ENCODE measurements around the gene SPATS1.

Gene SPATS1

GRCh38 chr6:44301782-44302564 is 40.5 kb upstream of the SPATS1 start:
- Histone ChIP-seq H3K27me3 (ENCODE audit: control insufficient read depth, insufficient read depth, low read length) (no peaks in the 10 kb centered on the region), H3K79me2 (no peaks in the 10 kb centered on the region), H3K9me3 (ENCODE audit: control insufficient read depth, low read length) (no peaks in the 10 kb centered on the region), H2AFZ (no peak overlapping the region), H3K4me3 (ENCODE audit: low read depth, low read length) (no peak overlapping the region), H3K4me1 (no peaks in the 10 kb centered on the region), H3K27ac (no peak overlapping the region), H3K4me2 (ENCODE audit: low read length) (no peak overlapping the region), H3K36me3 (ENCODE audit: control insufficient read depth, insufficient read depth, low read length) (no peaks in the 10 kb centered on the region), H3K9ac (no peak overlapping the region)
- TF ChIP-seq, protein P1, sequence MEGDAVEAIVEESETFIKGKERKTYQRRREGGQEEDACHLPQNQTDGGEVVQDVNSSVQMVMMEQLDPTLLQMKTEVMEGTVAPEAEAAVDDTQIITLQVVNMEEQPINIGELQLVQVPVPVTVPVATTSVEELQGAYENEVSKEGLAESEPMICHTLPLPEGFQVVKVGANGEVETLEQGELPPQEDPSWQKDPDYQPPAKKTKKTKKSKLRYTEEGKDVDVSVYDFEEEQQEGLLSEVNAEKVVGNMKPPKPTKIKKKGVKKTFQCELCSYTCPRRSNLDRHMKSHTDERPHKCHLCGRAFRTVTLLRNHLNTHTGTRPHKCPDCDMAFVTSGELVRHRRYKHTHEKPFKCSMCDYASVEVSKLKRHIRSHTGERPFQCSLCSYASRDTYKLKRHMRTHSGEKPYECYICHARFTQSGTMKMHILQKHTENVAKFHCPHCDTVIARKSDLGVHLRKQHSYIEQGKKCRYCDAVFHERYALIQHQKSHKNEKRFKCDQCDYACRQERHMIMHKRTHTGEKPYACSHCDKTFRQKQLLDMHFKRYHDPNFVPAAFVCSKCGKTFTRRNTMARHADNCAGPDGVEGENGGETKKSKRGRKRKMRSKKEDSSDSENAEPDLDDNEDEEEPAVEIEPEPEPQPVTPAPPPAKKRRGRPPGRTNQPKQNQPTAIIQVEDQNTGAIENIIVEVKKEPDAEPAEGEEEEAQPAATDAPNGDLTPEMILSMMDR (IDR thresholded peaks at IDR 0.05) = no peak

GRCh38 chr6:44302856-44303255 is 39.6 kb upstream of the SPATS1 start:
- H3K4me1 ChIP-seq = no peaks in the 10 kb centered on the region
- no peaks in the 10 kb centered on the region for H3K79me2 ChIP-seq
- H3K36me3 ChIP-seq (ENCODE audit: control insufficient read depth, insufficient read depth, low read length) = no peaks in the 10 kb centered on the region
- H3K4me3 ChIP-seq (ENCODE audit: low read depth, low read length) = no peak overlapping the region
- H3K27ac ChIP-seq = no peak overlapping the region
- no peaks in the 10 kb centered on the region for H3K9me3 ChIP-seq (ENCODE audit: control insufficient read depth, low read length)
- no peak overlapping the region for H2AFZ ChIP-seq
- H3K9ac ChIP-seq = no peak overlapping the region
- H3K27me3 ChIP-seq (ENCODE audit: control insufficient read depth, insufficient read depth, low read length) = no peaks in the 10 kb centered on the region
- TF ChIP-seq, protein P1 (IDR thresholded peaks at IDR 0.05) = no peak
- no peak overlapping the region for H3K4me2 ChIP-seq (ENCODE audit: low read length)

- Histone ChIP-seq H3K4me2 (ENCODE audit: low read length) (no peak overlapping the region), H3K79me2 (no peaks in the 10 kb centered on the region), H3K4me3 (ENCODE audit: low read depth, low read length) (no peak overlapping the region), H3K9me3 (ENCODE audit: control insufficient read depth, low read length) (no peaks in the 10 kb centered on the region), H3K9ac (no peak overlapping the region), H3K36me3 (ENCODE audit: control insufficient read depth, insufficient read depth, low read length) (no peaks in the 10 kb centered on the region), H3K27ac (no peak overlapping the region), H3K4me1 (no peaks in the 10 kb centered on the region), H3K27me3 (ENCODE audit: control insufficient read depth, insufficient read depth, low read length) (no peaks in the 10 kb centered on the region), H2AFZ (no peak overlapping the region)
- TF ChIP-seq, protein P1 (IDR thresholded peaks at IDR 0.05) = no peak
These were observed 38.6 kb upstream of the SPATS1 start for GRCh38 chr6:44303842-44304241.

- Histone ChIP-seq H3K27me3 (ENCODE audit: control insufficient read depth, insufficient read depth, low read length) (no peaks in the 10 kb centered on the region), H3K36me3 (ENCODE audit: control insufficient read depth, insufficient read depth, low read length) (no peaks in the 10 kb centered on the region), H3K79me2 (no peaks in the 10 kb centered on the region), H3K9ac (no peak overlapping the region), H3K4me2 (ENCODE audit: low read length) (no peak overlapping the region), H3K27ac (no peak overlapping the region), H3K4me1 (no peaks in the 10 kb centered on the region), H3K9me3 (ENCODE audit: control insufficient read depth, low read length) (no peaks in the 10 kb centered on the region), H2AFZ (no peak overlapping the region), H3K4me3 (ENCODE audit: low read depth, low read length) (no peak overlapping the region)
- TF ChIP-seq, protein P1 (IDR thresholded peaks at IDR 0.05) = peak; percentile 76
These were observed 37.9 kb upstream of the SPATS1 start for GRCh38 chr6:44304282-44305199.

All from parathyroid adenoma (tissue), 2 donors.